Measurements from ENCODE around the gene SOX11. TPM values are rescaled to one million over a fixed set of nuclear protein-coding genes. Genes with fewer than 3 reads are reported as not detected.

SOX11 gene
- total RNA-seq (2022; extraction: Qiagen RNA extraction) = not detected in 5 replicates

DNA sequence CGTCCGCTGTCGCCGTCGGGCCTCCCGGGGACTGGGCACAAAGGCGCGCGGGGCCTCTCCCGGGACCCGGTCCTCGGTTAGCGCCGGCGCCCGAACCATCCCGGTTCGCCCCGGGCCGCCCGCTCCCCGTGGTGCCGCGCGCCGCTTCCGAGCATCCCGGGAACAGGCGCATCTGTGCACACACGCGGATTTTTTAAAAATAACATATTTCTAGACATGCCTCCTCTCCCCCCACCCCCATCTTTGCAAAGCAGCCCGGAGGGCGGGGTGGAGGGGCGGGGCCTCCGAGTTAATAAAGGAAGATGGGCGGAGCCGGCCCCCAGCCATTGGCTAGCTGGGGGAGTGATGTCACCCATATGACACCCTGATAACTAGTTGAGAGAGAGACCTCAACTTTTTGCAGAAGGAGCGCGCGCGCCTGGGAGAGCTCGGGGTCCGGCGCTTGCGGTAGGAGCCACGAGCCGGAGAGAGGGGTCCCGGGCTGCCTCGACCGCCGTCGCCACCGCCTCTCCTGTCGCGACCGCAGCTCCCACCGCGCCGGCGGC lies at the start of gene SOX11:
TSS of gene SOX11 (plus strand) at position 400 of the 545 bp plus-strand sequence. CDS start 338 bp downstream, outside the sequence.

